Bladder microvascular endothelial cell (primary cell): ENCODE data around the gene MTX2. TPM values are rescaled to one million over a fixed set of nuclear protein-coding genes. Genes with fewer than 3 reads are reported as not detected.

Experiments used
- total RNA-seq: library from RNA; depleted of rRNA; stranded (reverse); fragments of >200 nt; gene quantifications from 2 replicates; pipeline ENCODE4 v1.2.3, GENCODE V29; 2014

The MTX2 gene
- 14.6 and 25.1 TPM in 2 replicates for total RNA-seq

GRCh38 chr2:176269319-176270099, at the start of gene MTX2:
MTX2 (plus strand) TSS chr2:176269442; CDS start chr2:176269630, 188 bp downstream.

Other genes with a start within 250 kb of the MTX2 start
- not detected in 2 replicates for gene EVX2, start 185.5 kb upstream of the MTX2 start, total RNA-seq
- gene HOXD13, start 176.7 kb upstream of the MTX2 start, total RNA-seq: not detected in 2 replicates
- not detected in 2 replicates for gene HOXD12, start 169.6 kb upstream of the MTX2 start, total RNA-seq
- gene HOXD11, start 162.2 kb upstream of the MTX2 start, total RNA-seq: not detected in 2 replicates
- 0.49 and 3.3 TPM in 2 replicates for gene HOXD10, start 152.7 kb upstream of the MTX2 start, total RNA-seq
- gene HOXD9, start 146.7 kb upstream of the MTX2 start, total RNA-seq: 6.8 and 10.7 TPM in 2 replicates
- 12.6 and 13.1 TPM in 2 replicates for gene HOXD8, start 139.7 kb upstream of the MTX2 start, total RNA-seq
- gene HOXD4, start 117.9 kb upstream of the MTX2 start, total RNA-seq: 2.1 and 8.0 TPM in 2 replicates
- gene HOXD3, start 112.1 kb upstream of the MTX2 start, total RNA-seq: 7.6 and 16.0 TPM in 2 replicates
- 8.1 and 8.9 TPM in 2 replicates for gene HOXD1, start 80.8 kb upstream of the MTX2 start, total RNA-seq